D341Med (cell line): ENCODE results near the gene CR2.
"Not testable (repeated sequence)": the region's sequence is repeated elsewhere in the genome, so short reads cannot be mapped to it uniquely, and the experiment has no call there.

ENCODE experiments used
- DNase-seq: peaks from one replicate; pipeline ENCODE4 v3.0.0; 2012; ENCODE audit warnings: low spot score

CR2 gene

DNA sequence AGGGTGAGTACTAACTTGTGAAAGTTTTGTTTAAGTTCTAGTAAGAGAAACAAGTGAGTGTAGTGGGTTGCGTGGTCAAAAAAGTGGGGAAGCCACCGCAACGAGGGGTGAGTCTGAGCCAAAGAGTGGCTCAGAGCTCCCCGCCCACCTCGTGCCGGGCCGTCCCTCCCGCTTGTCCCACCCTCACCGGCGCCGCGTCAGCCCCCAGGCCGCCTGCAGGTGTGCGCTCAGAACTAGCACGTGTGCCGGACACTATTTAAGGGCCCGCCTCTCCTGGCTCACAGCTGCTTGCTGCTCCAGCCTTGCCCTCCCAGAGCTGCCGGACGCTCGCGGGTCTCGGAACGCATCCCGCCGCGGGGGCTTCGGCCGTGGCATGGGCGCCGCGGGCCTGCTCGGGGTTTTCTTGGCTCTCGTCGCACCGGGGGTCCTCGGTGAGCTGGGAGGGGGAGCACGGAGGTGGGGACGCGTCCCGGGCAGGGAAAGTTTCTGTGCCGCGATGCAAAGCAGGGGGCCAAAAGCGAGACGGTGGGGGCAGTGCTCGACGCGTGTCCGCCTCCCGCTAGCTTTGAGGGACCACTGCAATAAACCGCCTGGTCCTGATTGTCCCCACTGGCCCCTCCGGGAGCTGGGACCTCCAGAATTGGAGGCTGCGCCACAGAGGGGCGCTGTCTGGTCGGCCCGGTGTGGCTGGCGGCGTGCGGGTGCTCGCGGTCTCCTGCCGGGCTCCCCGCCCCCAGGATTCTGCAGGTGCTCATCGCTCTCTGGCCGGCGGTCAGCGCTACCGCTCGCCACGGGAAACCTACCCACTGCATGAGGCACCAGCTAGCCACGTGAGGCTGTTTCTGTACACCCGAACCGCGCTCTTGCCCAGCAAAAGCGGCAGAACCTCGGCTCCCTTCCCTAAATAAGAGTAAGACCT lies at the start of gene CR2:
Gene CR2, plus strand, starts transcription at position 283 of the 919 bp plus-strand sequence. Its CDS starts 91 bp downstream, at position 374.
- peak; percentile 40 for DNase-seq

DNA sequence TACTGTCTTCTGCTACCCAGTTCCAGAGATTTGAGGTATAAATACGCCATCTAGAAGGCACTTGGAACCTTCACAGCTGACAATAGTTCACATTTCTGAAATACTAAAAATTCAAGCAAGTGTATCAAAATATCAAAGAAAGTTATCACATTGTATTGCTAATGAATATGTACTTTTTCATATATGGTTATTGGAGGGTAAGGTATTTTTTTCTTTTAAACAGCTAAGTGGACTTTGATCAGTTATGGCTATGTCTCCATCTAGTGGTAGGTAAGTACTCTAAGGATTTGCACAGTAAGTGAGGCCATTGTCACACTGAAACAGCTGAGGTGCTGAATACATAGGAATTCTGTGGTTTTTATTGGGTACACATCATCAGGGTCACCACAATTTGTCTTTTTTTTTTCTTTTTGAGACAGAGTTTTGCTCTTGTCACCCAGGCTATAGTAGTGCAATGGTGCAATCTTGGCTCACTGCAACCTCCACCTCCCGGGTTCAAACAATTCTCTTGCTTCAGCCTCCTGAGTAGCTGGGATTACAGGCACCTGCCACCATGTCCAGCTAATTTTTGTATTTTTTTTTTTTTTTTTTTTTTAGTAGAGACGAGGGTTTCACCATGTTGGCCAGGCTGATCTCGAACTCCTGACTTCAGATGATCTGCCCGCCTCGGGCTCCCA lies 49.1 kb upstream of the CR2 start:
- DNase-seq: peak; percentile 57

DNA sequence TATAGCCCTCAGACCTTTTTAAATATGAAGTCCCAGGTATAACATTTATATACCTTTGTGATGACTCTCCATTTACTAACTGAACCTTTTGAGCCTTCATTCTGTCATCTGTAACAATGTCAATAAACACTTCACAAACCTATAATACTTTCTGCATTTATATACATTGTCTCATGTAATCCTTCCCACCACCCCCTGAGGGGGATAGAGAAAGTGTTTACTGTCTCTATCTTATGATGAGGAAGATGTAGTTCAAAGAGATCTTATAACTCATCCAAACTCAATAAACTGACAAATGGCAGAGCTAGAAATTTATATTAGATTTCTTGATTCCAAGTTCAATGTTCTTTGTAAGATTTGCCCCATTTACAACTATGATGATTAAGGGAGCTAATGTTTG lies 48.3 kb upstream of the CR2 start:
- DNase-seq: no peak

DNA sequence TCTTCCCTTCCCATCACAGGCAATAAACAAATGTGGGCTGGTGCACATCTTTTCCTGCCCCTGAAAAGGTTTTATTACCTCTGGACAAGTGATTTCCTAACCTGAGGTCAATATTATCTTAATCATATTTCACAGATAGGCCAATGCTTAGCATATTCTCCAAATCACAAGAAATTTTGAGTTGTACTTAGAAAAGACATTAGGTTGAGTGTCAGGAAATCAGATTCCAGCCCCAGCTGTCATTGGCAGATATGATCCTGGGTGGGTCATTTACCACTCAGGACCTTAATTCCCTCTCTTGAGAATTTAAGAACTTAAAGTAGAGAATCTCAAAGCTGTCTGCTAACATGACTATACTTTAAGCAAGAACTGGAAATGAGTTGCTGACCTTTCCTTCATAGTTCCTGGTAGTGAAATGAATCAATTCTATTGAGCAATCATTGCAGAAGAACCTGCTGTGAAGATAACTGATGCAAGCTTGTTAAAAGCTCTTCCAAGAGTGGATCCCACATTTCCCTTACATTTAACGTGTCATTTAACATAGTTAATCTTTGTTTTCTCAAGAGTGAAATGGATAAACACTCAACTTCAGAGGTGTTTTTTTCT lies 46.4 kb upstream of the CR2 start:
- DNase-seq: no peak

DNA sequence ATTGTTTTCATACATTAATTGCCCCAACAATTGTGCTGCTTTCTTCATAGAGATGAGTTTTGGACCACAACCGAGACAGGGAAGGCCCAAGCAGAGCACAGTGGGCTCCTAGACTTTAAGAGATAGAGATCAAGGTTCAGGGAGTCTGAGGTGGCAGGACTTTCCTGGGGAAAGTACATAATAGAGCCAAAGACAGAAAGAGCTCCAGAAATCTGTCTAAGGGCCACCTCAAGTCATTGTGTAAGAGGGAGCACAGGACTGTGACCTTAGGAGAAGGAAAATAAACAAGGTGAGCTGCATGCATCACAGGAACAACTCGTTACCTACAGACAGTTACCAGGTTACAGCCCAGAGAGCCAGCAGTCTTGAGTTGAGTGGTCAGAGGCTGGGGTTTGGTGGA lies 41.3 kb upstream of the CR2 start:
- DNase-seq: no peak

DNA sequence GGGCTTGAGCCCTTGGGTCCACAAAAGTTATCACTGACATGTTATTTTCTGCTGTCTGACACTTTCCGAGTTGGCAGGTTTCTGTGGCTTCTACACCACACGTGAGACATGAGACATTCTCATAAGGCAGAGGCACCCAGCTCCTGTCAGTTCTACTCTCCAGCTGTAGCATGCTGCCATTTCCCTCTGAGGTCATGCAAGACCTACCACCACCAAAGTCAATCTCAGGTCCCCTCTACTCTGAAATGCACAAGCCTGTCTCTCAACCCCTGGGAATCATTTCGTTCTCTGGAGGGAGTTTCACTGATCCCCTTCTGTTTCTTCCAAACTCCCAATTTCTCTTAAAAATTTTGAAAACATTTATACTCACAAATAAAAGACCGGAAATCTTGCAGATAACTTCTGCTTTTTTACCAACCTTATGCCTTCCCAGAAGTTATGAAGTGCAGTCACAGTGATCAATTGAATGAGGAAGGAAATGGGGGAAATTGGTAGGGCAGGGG lies 39.5 kb upstream of the CR2 start:
- no peak for DNase-seq

DNA sequence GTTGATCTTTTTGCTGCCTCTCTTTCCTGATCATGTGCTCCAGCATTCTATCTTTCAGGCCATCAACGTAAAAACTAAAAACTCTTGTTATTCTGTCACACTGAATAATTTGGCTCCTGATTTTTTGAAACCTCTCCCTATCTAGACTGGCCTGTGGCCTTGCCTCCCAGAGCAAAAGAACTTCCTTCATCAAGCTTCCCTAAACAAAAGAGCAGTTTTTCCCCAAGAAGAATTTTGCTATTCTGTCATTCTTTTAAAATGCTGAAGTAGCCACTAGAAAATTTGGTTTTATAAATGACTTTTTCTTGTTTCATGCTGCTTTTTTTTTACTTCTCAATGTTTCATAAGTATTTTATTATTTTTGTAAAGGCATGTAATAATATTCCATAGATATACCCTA lies 37.1 kb upstream of the CR2 start:
- DNase-seq: no peak

DNA sequence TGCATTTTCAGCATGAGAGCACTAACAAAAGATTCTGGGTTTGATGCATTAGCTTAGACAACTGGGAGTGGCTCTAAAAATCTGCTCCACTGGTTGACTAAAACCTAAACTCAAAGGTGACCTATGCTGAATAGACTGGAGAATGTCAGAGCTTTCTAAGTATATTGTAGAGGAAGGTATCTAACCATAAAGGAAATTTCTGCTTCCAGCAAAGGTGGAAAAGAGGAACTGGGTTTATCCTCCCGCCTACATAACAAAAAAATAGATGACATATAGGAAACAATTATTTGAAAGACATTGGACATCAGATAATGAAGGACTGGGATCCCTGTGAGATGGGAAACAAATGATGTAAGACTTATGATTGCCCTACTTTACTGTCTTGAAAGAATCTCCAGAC lies 35.8 kb upstream of the CR2 start:
- no peak for DNase-seq

DNA sequence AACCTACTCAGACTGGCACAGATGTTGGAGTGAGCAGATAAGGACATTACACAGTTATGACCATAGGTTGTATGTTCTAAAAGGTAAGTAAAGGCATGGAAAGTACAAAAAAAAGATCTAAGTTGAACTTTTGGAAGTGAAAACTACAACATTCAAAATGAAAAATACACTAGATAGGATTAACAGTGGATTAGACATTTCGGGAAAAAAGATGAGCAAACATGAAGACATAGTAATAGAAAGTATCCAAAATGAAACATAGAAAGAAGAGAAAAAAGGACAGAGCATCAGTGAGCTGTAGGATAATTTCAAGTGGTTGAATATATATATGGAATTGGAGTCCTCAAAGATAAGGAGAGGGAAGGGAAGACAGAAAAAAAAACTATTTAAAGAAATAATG lies 34.0 kb upstream of the CR2 start:
- no peak for DNase-seq

DNA sequence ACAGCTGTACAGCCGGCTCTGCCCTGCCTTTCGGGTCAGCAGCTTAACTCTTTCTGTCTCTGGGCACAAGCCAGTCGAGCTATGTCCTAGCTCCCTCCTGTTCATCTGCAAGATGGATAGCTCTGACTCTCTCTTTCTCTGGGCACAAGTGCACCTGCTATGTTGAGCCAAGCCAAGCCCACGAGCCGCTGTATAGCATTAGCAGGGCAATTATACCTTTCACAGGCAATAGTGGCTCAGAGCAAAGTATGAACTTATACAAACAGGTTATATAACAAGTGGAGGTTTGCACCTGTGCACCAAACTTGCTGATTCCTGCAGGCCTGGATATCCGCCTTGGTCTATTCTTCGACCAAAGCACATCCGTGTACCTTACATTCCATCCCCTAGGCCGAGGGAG lies 33.0 kb upstream of the CR2 start:
- DNase-seq: no peak

DNA sequence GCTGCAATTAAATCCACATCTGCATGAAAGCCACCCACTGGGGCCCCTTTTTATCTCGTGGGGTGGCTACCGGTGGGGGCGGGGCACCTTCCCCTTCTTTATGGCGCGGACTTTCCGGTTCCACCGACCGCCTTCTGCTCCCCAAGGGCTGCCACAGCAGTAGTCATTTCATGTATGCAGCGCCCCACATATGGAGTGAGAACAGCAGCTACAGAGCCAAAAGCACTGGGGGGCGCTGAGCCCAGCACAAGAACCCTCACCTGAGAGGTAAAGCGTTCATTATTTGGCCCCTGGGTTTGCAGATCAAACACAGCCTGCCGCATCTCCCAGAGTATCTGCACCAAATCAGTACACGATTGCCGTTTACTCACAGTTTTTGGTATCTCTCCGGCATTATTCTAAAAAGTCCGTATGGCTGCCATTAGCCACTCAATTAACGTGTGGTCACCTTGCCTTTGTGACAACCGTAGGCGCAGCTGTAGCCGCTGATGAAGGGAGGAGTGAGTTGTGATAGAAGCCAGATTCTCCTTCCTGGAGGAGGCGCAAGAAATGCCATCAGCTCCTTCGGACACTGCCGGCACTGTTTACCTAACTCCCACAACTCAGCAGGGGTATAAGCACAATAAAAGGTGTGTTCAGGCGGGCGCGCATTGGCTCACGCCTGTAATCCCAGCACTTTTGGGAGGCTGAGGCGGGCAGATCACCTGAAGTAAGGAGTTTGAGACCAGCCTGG lies 30.4 kb upstream of the CR2 start:
- no peak for DNase-seq

DNA sequence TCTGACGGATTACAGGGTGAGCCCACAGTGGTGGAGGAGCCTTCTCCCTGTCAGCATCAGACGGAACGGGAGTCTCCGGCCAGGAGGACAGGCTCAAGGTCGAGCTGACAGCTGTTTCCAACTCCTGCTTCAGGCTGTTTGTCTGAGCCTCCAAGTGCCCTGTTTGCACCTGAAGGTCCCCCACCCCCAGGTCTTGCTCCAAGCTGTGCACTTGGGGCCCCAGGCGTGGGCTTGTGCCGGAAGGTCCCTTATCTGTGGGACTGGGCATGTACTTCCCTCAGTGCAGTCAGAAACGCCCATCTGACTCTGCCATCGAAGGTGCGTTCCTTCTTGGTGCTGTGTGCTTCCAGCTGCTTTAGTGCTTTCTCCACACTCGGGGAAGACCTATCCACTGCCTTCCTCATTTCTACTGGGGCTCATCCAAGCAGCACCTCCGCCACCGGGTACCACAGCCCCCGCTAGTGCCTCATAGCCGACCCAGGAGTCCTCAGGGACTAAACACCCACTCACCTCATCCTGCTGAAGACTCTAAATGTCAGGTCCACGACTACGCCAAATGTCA lies 29.5 kb upstream of the CR2 start:
- no peak for DNase-seq

DNA sequence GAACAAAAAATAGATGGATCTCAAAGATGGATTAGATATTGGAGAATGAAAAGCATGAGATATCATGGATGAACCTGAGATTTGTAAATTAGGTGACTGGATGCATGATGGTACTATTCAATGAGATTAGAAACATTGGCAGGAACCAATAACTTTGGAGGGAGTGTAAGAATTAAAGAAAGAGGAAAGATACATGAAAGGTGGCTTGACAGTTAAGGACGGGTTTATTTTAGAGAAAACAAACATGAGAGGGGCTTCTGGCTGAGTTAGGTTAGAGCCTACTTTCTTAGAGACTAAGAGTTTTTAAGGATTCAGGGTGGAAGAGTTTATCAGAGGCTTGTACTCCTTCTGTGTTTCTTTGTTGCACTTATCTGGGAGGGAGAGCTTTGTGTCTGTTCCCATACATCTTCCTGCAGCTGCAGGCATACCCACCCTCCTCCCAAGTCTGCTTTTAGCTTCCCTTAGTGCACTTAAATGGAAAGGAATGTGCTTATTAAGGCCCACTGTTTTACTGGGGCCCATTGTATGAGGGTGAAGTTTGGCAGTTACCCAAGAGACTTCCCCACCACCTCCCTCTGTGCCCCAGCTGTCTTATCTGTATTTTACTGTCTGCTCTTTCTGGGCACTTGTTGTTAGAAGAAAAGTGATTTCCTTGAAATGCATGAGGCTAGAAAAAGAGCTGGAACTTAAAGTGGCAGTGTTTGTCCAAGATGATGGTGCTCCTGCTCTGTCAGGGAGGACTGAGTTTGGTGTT lies 26.1 kb upstream of the CR2 start:
- no peak for DNase-seq

DNA sequence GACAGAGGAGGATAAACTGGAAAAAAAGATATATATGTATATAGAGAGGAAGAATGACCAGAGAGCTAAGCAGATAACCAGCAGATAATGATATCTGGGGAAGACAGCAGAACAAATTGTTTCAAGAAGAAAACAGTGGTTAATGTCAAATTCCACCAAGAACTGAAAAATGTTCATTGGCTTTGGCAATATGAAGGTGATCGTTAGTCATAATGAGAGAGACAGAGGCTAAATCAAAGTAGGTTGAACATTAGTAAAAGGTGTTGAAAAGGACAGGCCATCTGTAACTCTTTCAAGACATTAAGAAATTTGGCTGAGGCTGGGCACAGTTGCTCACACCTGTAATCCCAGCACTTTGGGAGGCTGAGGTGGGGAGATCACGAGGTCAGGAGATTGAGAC lies 25.3 kb upstream of the CR2 start:
- no peak for DNase-seq

DNA sequence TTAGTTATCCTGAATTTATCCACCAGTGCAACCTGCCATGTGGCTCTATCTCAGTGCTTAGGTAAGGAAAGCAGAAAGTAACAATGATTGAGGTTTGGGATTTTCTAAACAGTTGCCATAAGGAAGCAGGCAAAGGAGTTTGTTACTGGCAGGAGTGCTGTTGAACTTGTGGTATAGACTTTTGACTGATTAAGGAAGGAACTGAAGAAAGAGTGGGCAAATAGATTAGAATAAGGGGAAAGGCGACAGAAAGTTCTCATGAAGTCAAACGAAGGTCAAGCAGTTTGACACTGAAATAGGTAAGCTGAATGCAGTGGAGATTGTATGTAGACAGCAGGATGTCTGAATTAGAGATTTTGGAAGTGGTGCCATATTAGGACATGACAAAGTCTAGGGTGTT lies 24.2 kb upstream of the CR2 start:
- DNase-seq: no peak

DNA sequence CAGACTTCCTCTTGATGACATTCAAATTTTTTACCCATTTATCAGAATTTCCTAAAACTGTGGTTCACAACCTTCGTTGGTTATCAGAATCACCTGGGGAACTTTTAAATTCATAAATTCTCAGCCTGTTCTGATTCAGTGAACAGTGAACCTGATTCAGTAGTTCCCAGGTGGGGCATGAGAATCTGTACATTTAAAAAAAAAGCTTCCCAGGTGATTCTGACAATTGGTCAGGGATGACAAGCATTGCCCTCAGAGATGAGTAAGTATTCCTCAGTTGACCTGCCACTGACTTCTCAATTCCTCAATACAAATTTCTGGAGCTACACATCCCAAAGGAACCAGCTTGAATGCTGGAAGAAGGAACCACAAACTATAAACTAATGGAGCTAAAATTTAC lies 23.5 kb upstream of the CR2 start:
- no peak for DNase-seq

DNA sequence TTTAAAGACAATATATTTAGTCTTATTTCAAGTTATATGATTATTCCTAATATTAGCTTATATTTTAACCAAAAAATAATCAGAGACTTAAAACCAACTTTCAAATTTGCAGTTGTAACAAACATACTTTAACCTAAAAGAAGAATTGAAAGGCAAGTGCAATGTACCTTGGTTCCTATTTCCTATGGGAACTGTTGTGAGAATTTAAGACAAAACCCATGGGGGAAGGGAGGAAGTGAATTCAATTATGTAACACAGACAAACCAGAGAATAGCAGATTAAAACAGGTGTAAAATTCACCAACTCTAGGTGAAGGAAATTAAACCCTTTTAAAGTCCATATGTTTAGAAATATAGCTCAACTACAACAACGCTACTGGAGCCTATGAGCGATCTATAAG lies 22.6 kb upstream of the CR2 start:
- DNase-seq: no peak

DNA sequence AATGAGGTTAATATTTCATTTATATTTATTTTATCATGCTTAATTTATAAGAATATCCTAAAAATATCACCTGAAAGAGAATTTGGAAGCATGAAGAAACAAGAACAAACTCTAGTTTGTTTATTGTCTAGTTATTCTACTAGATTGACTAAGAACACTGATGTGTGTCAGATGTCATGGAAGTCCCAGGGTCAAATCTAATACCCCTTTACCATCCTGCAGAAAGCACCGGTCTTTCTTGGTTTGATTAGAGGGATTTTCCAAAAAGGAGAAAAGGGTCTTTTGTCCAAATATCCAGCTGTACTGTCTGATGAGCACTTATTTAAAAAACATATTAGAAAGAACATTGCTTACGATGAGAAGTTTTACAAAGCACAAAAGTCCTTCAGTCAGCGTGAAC lies 20.7 kb upstream of the CR2 start:
- no peak for DNase-seq

DNA sequence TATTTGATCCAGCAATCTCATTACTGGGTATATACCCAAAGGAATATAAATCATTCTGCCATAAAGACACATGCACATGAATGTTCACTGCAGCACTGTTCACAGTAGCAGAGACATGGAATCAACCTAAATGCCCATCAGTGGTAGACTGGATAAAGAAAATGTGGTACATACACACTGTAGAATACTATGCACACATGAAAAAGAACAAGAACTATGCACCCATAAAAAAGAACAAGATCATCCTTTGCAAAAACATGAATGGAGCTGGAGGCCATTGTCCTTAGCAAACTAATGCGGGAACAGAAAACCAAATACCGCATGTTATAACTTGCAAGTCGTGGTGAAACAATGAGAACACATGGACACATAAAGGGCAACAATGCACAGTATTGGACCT lies 17.4 kb upstream of the CR2 start:
- not testable (repeated sequence) for DNase-seq

DNA sequence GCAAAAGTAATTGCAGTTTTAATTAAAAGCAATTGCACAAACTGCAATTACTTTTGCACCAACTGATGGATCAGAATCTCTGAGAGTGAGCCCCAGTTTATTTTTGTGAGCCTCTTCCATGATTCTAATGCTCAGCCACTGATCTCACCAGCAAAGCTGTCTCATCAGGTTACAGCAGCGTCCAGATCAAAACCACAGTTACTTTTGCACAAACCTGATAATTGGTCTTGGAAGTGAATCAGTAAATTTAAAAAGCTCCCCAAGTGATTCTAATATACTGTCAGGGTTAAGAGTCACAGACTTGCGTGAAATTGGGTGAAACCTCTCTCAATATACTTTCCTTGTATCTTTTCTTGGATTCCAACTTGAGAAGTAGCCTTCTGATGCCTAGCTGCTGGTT lies 13.5 kb upstream of the CR2 start:
- no peak for DNase-seq

DNA sequence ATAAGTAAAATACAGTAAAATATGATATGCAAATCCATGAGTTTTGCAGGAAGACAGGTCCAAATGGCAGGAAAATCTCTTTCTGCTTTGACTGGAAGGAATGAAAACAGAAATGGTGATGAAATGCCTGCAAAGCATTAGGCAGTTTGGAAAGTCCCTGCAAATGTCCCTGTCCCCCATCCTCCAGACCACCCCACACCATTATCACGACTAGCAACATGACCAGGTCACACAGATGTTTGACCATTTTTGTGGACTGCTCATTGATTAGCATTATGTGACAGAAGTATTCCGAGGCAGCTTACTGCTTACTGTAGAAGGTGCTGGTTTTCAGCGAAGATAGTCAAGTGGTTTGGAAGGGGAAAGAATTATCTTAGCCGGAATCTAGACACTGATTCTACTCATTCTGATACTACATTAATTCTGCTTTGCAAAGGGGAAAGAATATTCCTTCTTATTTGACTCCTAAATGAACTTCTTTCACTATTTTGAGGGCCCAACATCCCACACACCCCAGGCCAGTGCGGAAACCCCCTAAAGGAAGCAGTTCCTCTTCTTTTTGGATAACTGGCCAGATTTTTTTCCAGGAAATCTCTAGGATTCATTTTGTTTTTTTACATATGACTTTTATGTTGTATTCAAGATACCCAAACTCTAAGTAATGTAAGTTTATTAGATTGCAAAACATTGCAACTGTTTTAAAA lies 9.5 kb upstream of the CR2 start:
- no peak for DNase-seq
